GM18951 (cell line): ENCODE measurements around the gene SPART.

Experiments used
- POLR2A ChIP-seq: IDR thresholded peaks from 4 replicates; pipeline ENCODE4 v1.6.1; 2011; ENCODE audit warnings: mild to moderate bottlenecking; ENCODE audit not compliant: insufficient read length, insufficient read depth; ENCODE audit errors: extremely low read depth
- in situ Hi-C: fragments of 300-500 bp; cut with MboI; formaldehyde crosslinking; loops from one replicate; pipeline ENCODE4 v1.12.0; 2022; ENCODE audit warnings: low sequenced_read_pairs, mixed read lengths, inconsistent platforms; ENCODE audit not compliant: unreplicated experiment

Gene SPART

GRCh38 chr13:36360903-36361302, 14.7 kb upstream of the SPART start:
- no peak for TF ChIP-seq POLR2A
- in situ Hi-C loops: no loop called here

GRCh38 chr13:36359301-36359950, 13.2 kb upstream of the SPART start:
- TF ChIP-seq POLR2A: no peak
- in situ Hi-C loops: no loop called here

DNA sequence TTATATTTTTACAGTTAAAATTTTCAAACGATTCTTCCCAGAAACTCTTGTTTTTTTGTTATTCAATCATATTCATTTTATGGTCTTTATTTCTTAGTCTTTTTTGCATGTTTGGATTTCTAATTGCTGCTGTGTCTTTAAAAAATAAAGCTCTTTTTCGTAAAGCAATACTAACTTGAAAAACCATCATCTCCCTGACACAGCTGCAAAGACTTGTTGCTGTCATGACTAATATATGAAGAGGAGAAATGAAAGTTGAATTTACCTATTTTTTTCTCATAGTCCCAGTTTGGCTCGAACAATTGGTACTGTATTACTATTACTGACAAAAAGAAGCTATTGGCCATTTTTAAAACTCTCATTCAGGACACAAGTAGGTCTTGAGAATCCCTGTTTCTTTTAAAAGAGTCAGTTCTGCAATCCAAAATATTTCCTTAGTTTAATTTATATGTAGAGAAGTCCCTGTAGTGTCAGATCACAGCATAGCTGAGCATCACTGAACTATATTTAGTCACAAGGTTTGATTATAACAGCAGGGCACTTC, 12.1 kb upstream of the SPART start:
- no peak for TF ChIP-seq POLR2A
- in situ Hi-C loops: no loop called here

DNA sequence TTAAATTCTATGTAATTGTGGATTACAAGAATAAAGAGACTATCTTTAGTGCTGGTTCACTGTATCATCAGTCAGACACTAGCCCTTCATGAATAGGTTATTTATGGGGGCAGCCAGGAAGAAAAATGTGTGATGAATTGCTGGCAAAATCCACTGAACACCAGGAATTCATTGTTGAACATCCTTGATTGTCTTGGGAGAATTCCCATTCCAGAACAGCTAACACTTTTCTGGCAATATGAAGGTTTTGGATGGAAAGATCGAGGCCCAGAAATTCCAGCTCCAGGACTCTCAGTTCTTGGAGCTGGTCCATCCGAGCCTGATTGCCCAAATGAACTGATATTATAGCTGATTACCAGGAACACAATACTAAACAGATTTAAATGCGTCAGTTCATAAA, 11.5 kb upstream of the SPART start:
- in situ Hi-C loops: no loop called here
- no peak for TF ChIP-seq POLR2A

DNA sequence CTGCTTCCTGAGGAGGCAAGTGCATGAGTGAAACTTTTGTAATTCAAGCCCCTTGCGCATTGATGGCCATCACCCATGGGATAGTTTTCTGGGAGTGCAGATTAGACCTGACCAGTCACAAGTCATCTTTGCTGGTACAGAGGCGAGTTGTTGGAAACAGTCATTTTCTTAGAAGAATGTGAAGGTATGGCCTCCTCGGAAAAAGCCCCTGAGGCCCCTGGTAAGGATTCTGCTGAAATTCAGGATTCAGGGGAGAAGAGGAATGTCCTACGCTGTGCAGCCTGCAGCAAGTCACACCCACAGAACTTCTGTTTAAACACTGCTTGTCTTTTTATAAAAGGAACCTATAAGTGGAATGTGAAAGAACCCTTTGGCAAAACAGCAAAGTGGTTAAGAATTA, 11.0 kb upstream of the SPART start:
- no peak for TF ChIP-seq POLR2A
- in situ Hi-C loops: no loop called here

GRCh38 chr13:36356058-36356457, 9.9 kb upstream of the SPART start:
- in situ Hi-C loops: no loop called here
- no peak for TF ChIP-seq POLR2A

DNA sequence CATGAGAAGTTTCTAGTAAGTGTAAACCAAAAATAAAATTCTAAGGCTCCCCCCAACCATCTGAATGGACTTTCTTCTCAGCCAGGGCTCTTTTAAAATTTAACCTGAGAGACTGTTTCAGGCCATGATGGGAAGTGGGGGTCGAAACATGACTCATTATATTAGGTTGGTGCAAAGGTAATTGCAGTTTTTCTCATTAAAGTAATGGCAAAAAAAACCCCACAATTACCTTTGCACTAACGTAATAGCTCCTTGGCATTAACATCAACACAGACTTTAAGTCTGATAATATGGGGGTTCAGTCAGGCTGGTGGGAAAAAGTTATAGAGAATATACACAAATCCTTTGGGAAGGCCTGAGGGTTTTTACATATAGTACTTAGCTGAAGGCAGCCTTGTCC, 9.4 kb upstream of the SPART start:
- in situ Hi-C loops: no loop called here
- no peak for TF ChIP-seq POLR2A

DNA sequence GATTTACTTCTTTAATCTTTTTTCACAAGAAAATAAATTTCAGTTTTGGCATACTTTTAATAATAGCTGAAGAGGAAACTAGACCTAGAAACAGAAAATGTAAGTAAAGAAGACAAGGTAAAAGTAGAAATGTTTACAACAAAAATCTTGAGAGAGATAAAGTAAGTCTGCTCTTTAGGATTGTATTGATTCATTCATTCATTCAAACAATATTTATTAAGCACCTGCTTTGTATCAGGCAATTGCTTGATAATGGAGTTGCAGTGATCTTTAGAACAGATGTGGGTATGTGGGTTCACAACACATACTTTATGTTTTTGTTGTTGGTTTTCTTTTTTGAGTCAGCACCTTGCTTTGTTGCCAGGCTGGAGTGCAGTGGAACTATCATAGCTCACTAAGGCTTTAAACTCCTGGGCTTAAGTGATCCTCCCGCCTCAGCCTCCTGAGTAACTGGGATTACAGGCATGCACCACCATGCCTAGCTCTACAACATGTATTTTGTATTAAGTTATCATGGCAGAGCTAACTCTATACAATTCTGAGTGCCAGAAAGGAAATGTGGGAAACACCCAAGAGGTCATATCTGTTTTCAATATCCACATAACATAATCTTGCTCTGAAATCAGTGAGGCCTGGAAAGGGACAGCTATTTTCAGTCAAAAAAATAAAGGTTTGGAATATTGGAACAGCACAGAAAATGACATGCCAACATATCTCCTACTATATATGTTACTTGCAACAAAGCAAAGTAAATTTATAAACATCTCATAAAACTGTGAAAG, 8.8 kb upstream of the SPART start:
- no peak for TF ChIP-seq POLR2A
- in situ Hi-C loops: no loop called here

DNA sequence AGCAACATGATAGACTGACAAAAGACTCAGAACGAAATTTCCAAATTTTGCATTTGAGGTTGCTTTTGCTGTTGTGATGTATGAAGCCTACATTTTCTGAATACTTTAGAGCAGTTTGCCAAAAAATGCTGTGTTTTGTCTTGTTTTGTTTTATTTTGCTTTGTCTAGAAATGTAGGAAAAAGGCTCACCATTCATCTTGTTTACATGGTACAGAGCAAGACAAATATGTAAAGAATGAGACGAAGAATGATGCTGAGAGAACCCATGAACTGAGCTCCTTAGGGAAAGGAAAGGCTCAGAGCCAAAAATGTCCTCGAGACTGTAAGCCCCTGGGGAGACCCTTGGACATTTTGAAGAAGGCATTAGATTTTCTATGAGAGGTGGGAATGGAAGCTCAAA, 6.8 kb upstream of the SPART start:
- TF ChIP-seq POLR2A: no peak
- in situ Hi-C loops: no loop called here

DNA sequence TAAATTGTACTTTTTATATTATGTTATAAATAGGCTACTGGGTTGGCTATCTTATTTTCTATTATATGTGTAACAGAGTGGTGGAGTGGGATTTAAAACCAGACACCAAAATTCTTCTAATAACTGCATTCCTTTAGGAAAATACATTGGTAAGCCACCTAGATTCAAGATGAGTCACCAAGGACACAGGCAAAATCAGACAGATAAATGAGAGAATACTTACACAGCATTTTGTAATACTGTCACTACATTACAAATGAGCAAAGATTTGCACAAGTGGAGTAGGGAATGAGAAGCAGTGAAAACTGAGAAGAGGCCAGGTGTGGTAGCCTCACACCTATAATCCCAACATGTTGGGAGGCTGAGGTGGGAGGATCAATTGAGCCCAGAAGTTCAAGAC, 6.2 kb upstream of the SPART start:
- TF ChIP-seq POLR2A: no peak
- in situ Hi-C loops: no loop called here

- TF ChIP-seq POLR2A: no peak
- in situ Hi-C loops: no loop called here
Measured at GRCh38 chr13:36347531-36348210, 1.5 kb upstream of the SPART start.

- in situ Hi-C loops: no loop called here
- no peak for TF ChIP-seq POLR2A
Measured at GRCh38 chr13:36345438-36346221, 564 bp downstream of the SPART start.

GRCh38 chr13:36344886-36345437, 1.2 kb downstream of the SPART start:
- no peak for TF ChIP-seq POLR2A
- in situ Hi-C loops: no loop called here

- no peak for TF ChIP-seq POLR2A
- in situ Hi-C loops: no loop called here
Measured at GRCh38 chr13:36344173-36344572, 2.0 kb downstream of the SPART start.
